ENCODE data around the gene STK10. TPM values are rescaled to one million over a fixed set of nuclear protein-coding genes. Genes with fewer than 3 reads are reported as not detected.

The STK10 gene
- polyA plus RNA-seq, 1 experiment: 14.3 TPM

DNA sequence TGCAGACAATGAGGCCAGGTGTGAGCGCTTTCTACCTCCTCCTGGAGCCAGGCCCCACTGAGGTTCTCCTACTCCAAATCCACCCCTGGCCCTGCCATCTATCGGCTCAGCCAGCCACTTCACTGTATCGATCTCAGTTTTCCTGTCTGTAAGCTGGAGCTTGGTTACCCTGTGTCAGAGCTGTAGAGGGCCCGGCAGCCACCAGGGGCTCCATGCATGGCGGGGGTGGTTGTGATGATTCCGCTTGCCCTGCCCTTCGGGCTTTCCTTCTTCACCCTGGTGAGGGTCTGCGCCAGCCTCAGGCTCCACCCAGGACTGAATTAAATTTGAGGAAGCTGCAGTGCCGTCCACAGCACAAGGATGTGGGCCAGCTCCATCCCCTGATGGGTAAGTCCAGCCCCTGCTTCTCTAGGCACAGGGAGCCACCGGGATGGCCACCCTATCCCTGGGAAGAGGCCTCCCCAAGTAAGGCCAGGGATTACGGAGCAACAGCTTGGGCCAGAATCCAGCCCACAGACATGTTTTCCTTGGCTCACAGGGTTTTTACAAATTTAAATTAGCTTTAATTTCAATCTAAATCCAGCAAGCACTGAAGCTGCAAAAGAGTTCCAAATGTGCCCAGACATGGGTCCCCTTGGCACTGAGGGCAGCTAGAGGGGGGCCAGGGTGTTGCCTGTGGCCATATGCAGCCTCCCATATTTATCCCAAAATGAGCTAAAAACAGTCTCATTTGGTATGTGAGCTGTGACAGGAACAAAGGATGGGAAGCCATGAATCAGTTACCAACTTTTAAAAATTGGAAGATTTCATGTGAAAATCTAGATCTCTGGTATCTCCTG, 92.4 kb downstream of the STK10 start:
- Histone ChIP-seq H3K4me3 (ENCODE audit: low read depth, low read length) (no peak overlapping the region), H3K36me3 (ENCODE audit: control insufficient read depth, insufficient read depth, low read length) (peaks cover 6% of the 10 kb centered on the region), H3K27me3 (ENCODE audit: control insufficient read depth, insufficient read depth, low read length) (no peaks in the 10 kb centered on the region)
- ChIA-PET CTCF (interaction anchor here (0.8 to 2.4 kb wide), 4 partner anchors 9 to 93 kb away, joined by 3 to 9 read pairs (median 6); partner anchors contain the start of gene STK10), POLR2A (no interaction called here)
- TF ChIP-seq, protein P1, sequence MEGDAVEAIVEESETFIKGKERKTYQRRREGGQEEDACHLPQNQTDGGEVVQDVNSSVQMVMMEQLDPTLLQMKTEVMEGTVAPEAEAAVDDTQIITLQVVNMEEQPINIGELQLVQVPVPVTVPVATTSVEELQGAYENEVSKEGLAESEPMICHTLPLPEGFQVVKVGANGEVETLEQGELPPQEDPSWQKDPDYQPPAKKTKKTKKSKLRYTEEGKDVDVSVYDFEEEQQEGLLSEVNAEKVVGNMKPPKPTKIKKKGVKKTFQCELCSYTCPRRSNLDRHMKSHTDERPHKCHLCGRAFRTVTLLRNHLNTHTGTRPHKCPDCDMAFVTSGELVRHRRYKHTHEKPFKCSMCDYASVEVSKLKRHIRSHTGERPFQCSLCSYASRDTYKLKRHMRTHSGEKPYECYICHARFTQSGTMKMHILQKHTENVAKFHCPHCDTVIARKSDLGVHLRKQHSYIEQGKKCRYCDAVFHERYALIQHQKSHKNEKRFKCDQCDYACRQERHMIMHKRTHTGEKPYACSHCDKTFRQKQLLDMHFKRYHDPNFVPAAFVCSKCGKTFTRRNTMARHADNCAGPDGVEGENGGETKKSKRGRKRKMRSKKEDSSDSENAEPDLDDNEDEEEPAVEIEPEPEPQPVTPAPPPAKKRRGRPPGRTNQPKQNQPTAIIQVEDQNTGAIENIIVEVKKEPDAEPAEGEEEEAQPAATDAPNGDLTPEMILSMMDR (IDR thresholded peaks at IDR 0.05; ENCODE audit: insufficient read depth, low read depth, low read length): no peak
- no peak for DNase-seq (ENCODE audit: low read depth)

DNA sequence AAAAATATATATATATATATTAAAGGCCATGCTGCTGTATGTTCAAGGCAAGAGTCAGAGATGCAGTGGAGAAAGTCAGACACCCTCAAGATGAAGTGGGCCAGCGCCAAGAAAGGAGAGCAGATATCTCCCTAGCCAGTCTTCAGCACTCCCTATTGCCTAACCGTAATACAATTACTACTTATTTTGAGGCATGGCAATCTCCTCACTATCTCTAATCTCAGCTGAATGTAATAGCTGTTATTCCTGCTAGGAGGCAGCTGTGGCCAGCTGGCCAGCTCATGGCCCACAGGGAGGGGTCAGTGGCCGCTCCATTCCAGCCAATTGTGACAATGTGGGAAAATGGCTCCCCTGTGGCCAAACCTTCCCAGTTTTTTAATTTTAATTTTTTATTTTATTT, 94.1 kb downstream of the STK10 start:
- H3K4me3 ChIP-seq (ENCODE audit: low read depth, low read length): no peak overlapping the region
- TF ChIP-seq, protein P1 (IDR thresholded peaks at IDR 0.05; ENCODE audit: insufficient read depth, low read depth, low read length): no peak
- no peaks in the 10 kb centered on the region for H3K27me3 ChIP-seq (ENCODE audit: control insufficient read depth, insufficient read depth, low read length)
- POLR2A ChIA-PET: no interaction called here
- CTCF ChIA-PET: no interaction called here
- peaks cover 10% of the 10 kb centered on the region for H3K36me3 ChIP-seq (ENCODE audit: control insufficient read depth, insufficient read depth, low read length)
- no peak for DNase-seq (ENCODE audit: low read depth)

DNA sequence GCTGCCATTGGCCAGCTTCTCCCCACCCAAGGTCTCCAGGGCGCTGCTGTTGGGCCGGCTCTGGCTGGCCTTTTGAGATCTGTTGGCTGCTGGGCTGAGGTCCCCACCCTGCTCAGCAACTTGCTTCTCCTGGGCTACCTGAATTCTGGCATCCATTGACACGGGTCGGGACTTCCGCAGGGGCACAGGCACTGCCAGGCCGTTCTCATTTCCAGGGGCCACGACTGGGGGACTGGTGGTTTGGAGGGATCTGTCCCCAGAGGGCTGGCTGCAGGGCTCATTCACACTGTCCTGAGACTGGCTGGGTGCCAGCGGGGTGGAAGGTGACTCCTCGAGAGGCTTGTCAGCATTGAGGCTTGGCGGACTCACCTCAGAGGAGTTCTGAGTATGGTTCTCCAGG, 94.5 kb downstream of the STK10 start:
- no peaks in the 10 kb centered on the region for H3K27me3 ChIP-seq (ENCODE audit: control insufficient read depth, insufficient read depth, low read length)
- H3K36me3 ChIP-seq (ENCODE audit: control insufficient read depth, insufficient read depth, low read length): peaks cover 10% of the 10 kb centered on the region
- CTCF ChIA-PET: no interaction called here
- DNase-seq (ENCODE audit: low read depth): no peak
- POLR2A ChIA-PET: no interaction called here
- H3K4me3 ChIP-seq (ENCODE audit: low read depth, low read length): no peak overlapping the region
- TF ChIP-seq, protein P1 (IDR thresholded peaks at IDR 0.05; ENCODE audit: insufficient read depth, low read depth, low read length): no peak

DNA sequence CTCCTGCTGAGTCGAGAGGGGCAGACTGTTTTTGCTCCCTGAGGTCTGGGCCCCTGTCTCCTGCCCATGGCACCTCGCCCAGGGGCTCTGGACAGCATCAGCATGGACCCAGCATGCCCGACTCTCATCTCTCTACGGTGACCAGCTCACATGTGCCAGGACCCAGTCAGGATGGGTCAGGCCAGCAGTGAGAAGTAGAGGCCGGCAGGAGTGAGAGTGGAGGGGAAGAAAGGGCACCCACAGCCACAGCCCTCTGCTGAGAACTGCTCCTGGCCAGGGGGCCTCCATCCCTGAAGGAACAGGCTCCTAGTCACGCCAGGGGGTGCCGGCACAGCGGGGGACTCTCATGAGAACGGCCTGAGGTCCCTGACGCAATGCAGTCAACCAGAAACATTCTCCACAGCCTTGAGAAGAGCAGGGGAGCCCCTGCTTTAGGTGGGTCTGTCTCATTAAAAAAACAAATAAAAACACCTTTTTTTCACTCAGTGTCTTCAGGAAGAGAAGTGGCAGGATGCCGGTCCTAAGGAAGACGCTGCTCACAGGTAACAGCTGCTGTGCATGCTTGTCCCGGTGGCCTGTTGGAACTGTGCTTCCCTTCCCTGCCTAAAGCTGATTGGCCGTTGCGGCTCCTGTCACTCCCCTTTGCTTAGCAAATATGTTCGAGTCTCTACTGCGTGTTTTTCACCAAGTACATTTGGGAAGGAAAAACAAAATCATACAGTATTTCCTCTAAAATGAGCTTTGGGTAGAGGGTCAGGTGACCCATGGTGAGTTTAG, 95.9 kb downstream of the STK10 start:
- ChIA-PET POLR2A (no interaction called here), CTCF (interaction anchor here (1.2 to 2.0 kb wide), 2 partner anchors 13 to 14 kb away, joined by 3 to 4 read pairs; no protein-coding TSS in a partner anchor)
- peaks cover 10% of the 10 kb centered on the region for H3K36me3 ChIP-seq (ENCODE audit: control insufficient read depth, insufficient read depth, low read length)
- no peaks in the 10 kb centered on the region for H3K27me3 ChIP-seq (ENCODE audit: control insufficient read depth, insufficient read depth, low read length)
- H3K4me3 ChIP-seq (ENCODE audit: low read depth, low read length): no peak overlapping the region
- DNase-seq (ENCODE audit: low read depth): no peak
- TF ChIP-seq, protein P1 (IDR thresholded peaks at IDR 0.05; ENCODE audit: insufficient read depth, low read depth, low read length): no peak

- POLR2A ChIA-PET: no interaction called here
- CTCF ChIA-PET: interaction anchor here (2.0 kb wide), 1 partner anchor 15 kb away, joined by 4 read pairs; no protein-coding TSS in a partner anchor
- H3K4me3 ChIP-seq (ENCODE audit: low read depth, low read length): no peak overlapping the region
- H3K36me3 ChIP-seq (ENCODE audit: control insufficient read depth, insufficient read depth, low read length): peaks cover 7% of the 10 kb centered on the region
- H3K27me3 ChIP-seq (ENCODE audit: control insufficient read depth, insufficient read depth, low read length): no peaks in the 10 kb centered on the region
- DNase-seq (ENCODE audit: low read depth): no peak
- TF ChIP-seq, protein P1 (IDR thresholded peaks at IDR 0.05; ENCODE audit: insufficient read depth, low read depth, low read length): no peak
Measured at GRCh38 chr5:172090976-172091547, 97.0 kb downstream of the STK10 start.

All from BJ (cell line).